Measurements from ENCODE around the gene RPL36AL.

DNA sequence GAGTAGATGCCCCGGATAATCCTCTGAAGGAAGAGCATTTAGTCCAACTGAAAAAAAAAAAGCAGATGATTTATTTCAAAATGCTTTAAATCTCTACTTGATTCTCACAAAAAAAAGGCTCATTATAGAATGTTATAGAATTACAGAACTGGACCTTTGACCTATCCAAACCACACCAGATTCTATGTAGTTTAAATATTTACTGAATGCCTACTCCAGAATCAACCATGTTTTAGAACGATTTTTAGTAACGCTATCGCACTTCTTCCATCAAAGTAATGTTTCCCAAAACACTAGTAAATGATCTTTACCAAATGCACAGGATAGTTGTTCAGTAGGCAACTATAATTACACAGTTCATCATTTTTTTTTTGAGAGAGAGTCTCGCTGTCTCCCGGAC lies 36.8 kb downstream of the RPL36AL start:
- TF ChIP-seq CTCF (IDR thresholded peaks at IDR 0.05), result no peak
- TF ChIP-seq EZH2 (IDR thresholded peaks at IDR 0.05; ENCODE audit: borderline replicate concordance, insufficient read depth, low read depth, low read length, poor library complexity, severe bottlenecking), result no peak
